Erythroblast (primary cell): Measurements from ENCODE around the gene PIP5K1B.
A peak's percentile ranks its signal among the peaks of the same experiment; 100 is the strongest.

Experiments
- DNase-seq, 2 experiments: peaks; one replicate each; lab custom pipeline; 2025; lab: John Stamatoyannopoulos, UW
- GATA1 ChIP-seq: IDR thresholded peaks from 2 replicates; pipeline ENCODE4 v1.6.1; 2011; ENCODE audit warnings: low read depth, mild to moderate bottlenecking, control low read depth, low read length, moderate library complexity
- POLR2A ChIP-seq: IDR thresholded peaks from 2 replicates; pipeline ENCODE4 v1.6.1; 2011; ENCODE audit warnings: mild to moderate bottlenecking, low read length

The PIP5K1B gene

DNA sequence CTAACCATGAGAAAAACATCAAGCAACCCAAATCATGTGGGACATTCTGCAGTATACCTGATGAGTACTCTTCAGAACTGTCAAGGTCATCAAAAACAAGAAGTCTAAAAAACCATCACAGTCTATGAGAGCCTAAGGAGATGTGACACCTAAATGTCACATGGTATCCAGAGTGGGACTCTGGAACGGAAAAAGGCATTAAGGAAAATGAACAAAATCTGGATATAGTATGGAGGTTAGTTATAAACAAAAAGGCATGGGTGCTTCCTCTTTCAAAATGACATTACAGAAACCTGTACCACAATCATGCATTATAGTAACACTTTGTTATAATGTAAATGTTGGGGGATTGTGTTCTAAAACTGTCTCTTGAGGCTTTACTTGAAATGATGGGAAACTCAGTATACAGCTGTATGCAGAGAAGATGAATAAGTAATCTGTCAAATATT is 261.5 kb downstream of the PIP5K1B start:
- TF ChIP-seq POLR2A = no peak
- no peak for TF ChIP-seq GATA1
- no peak for DNase-seq

- DNase-seq = no peak
- TF ChIP-seq POLR2A (no peak), GATA1 (no peak)
Measured at GRCh38 chr9:68967800-68968199, 262.8 kb downstream of the PIP5K1B start.

DNA sequence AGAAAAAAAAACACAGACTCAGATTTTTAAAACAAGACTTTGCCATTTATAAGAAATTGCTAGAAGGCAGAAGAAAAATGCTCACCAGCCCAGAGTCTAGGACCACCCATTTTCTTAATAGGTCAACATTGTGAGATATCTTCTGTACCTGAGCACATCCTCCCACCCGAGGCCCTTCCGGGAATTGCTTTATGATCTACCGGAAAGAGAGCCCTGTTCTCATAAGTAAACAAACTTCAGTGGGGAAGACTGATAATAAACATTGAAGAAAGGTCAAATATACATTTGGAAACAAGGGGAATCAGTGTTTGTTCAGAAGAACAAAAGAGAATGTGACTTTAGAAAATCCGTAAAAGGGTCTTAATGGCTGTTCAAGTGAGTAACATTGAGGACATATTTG is 264.5 kb downstream of the PIP5K1B start:
- DNase-seq = no peak
- TF ChIP-seq POLR2A = no peak
- no peak for TF ChIP-seq GATA1

GRCh38 chr9:68970151-68970550 is 265.1 kb downstream of the PIP5K1B start:
- peak in 1 of 2 experiments; percentile 24 for DNase-seq

DNA sequence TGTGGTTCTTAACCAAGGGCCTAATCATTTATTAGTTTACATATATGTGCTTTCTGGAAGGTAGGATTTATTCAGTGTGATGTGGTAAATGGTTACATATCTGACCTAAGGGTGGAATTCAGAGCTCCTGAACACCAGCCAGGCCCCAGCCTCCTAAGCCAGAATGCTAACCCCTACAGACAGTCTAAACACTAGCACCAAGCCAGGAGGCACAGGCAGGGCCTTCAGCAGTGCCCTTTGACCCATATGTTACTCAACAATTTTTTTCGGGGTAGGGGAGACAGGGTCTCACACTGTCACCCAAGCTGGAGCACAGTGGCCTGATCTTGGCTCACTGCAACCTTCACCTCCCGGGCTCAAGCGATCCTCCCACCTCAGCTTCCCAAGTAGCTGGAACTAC is 268.6 kb downstream of the PIP5K1B start:
- no peak for DNase-seq
- no peak for TF ChIP-seq GATA1
- TF ChIP-seq POLR2A = peak; percentile 22

More at GRCh38 chr9:68970151-68970550, 265.1 kb downstream of the PIP5K1B start:
- no peak for TF ChIP-seq GATA1
- no peak for TF ChIP-seq POLR2A

GRCh38 chr9:68974431-68974830 is 269.4 kb downstream of the PIP5K1B start:
- peak; percentile 42 to 54 for DNase-seq
- TF ChIP-seq POLR2A (peak; percentile 24), GATA1 (no peak)

GRCh38 chr9:68974901-68975300 is 269.9 kb downstream of the PIP5K1B start:
- TF ChIP-seq POLR2A = no peak
- no peak for TF ChIP-seq GATA1
- peak; percentile 66 to 70 for DNase-seq

DNA sequence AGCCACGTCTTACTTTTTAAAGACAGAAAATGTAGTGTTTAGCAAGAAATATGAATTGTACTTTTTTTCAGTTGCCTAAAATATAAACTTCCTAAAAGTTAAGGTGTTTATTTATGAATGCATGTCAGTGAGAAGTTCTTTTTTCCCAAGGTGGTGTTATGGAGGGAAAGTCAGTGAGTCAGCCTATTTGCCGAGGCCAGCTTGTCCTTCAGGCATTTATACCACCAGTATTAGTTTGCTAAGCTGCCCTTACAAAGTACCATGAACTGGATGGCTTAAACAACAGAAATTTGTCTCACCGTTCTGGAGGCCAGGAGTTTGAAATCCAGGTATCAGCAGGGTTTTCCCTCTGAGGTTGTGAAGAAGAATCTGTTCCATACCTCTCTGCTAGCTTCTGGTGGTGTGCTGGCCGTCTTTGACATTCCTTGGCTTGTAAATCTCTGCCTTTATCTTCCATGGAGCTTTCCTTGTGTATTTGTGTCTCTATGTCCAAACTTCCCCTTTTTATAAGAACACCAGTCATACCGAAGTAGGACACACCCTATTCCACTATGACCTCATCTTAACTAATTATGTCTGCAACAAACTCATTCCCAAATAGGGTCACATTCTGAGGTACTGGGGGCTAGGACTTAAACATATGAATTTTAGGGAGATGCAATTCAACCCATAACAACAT is 270.5 kb downstream of the PIP5K1B start:
- DNase-seq = peak; percentile 39 to 59
- TF ChIP-seq GATA1 (no peak), POLR2A (peak; percentile 68)

GRCh38 chr9:68978066-68978465 is 273.0 kb downstream of the PIP5K1B start:
- no peak for TF ChIP-seq GATA1
- no peak for TF ChIP-seq POLR2A
- no peak for DNase-seq

- TF ChIP-seq GATA1 (no peak), POLR2A (no peak)
- DNase-seq = no peak
Measured at GRCh38 chr9:68978501-68978900, 273.5 kb downstream of the PIP5K1B start.

GRCh38 chr9:68979538-68980314 is 274.7 kb downstream of the PIP5K1B start:
- TF ChIP-seq POLR2A (no peak), GATA1 (no peak)
- DNase-seq = no peak

- TF ChIP-seq POLR2A (no peak), GATA1 (no peak)
- no peak for DNase-seq
Measured at GRCh38 chr9:68980341-68980914, 275.4 kb downstream of the PIP5K1B start.

DNA sequence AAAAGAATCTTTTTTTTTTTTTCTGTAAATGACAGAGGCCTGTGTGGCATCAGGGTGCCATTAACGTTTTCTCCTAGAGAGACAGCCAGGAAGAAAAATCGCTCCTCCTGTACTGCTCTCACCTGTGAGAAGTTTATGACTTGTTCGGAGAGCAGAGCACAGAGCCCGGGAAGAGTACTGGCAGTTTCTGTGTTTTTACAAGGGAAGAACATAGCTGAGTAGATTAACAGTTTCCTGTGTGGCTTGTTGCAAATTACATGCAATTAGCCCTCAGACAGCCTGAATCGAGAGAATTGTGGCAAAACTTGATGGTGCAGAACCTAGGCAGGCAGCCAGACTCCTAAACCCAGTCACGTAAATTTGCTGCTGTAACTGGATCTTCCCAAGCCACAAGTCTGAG is 276.7 kb downstream of the PIP5K1B start:
- TF ChIP-seq GATA1 = no peak
- no peak for TF ChIP-seq POLR2A
- DNase-seq = peak; percentile 39 to 48

- DNase-seq = peak; percentile 85 to 95
- no peak for TF ChIP-seq GATA1
- peak; percentile 47 for TF ChIP-seq POLR2A
Measured at GRCh38 chr9:68983008-68983411, 278.0 kb downstream of the PIP5K1B start.
